ENCODE results near the gene FAM149A.

FAM149A gene

DNA sequence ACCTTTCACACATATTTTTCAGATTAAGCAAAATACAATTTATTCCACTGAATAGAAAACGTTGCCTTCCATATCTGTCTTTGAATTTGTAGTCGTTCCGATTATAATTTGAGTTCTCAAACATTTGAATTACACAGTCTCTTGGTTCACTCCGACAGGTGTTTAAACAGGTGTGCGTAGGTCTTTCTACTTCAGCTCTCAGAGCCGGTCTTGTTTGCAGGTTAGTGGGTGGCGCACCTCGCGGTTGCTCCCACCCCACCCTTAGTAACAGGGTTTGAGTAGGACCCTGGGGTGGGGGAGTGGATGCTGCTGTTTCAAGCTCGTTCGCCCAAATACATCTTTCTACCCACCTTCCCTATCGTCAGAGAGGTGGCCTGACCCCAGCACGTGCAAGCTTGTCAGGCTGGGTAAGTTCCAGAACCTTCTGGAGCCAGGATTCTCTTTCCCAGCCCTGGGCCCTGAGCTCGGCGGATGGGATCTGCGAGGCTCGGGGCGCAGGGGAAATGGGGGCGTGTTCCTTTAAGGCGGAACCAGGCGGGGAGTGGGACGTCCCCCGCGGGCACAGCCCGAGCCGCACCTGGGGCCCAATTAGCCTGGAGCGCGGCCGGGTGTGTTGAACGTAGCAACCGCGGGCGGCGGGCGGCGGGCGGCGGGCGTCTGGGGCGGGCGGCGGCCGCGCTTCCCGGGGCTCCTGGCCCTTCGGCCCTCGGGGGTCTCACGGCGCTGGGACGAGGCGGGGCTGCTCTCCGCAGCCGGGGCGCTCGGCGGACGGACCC lies at the start of gene FAM149A:
Gene FAM149A, plus strand, starts transcription at position 591 of the 776 bp plus-strand sequence.
- DNase-seq = no peak

GRCh38 chr4:186058253-186058979 lies 46.1 kb upstream of the FAM149A start:
- no peak for DNase-seq

- DNase-seq = no peak
Measured at GRCh38 chr4:186058980-186059316, 45.6 kb upstream of the FAM149A start.

DNA sequence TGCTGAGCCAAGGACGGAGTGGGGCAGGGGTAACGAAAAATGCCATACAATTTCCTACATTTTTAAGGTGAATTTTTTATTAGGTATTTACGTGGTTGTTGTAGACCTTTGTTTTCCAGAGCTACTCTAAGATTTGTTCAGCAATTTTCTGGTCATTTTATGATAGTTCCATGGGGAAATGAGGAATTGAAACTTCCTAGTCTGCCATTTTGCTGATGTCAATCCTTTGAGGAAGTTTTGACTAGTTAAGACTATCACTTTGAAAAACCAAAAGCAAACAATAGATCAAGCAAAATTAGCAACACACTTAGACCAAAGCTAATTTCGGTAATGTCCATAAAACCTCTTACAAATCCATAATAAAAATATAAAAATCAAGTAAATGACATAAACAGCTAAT lies 42.6 kb upstream of the FAM149A start:
- DNase-seq = no peak

- no peak for DNase-seq
Measured at GRCh38 chr4:186067757-186068385, 36.6 kb upstream of the FAM149A start.

DNA sequence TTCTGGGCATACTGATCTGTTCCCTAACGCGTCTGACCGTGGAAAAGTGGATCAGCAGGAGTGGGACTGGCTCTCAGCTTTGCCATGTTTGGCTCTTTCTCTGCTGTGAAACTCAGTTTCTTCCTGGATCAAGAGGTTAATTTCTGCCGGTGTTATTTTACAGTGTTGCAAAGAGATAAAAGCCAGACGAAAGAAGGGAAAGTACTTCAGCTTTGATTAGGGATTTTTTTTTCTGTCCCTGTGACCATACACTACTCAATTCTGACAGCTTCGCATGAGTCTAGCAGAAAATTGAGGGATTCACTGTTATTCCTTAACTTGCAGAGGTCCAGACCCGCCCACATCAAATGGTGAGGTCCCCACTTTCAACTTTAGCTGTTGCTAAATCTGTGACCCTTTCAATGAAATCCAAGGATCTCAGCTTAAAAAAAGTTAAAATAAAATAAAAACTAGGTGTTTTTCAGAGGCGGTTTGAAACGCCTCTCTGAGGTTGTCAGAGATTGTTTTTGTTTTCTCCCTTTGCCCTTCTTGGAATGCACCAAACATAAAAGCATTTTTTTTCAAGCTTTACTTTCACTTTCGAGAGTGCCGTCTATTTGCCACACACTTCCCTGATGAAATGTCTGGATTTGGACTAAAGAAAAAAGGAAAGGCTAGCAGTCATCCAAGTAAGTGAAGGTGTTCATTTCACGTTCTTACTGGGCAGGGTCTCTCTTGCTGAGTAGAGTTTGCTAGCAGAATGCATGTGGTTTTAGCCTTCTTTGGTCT lies 35.7 kb upstream of the FAM149A start, which contains the start of gene TLR3:
Gene TLR3, plus strand, starts transcription at position 576 of the 768 bp plus-strand sequence. CDS start 7,464 bp downstream, outside the sequence.
- DNase-seq = no peak

DNA sequence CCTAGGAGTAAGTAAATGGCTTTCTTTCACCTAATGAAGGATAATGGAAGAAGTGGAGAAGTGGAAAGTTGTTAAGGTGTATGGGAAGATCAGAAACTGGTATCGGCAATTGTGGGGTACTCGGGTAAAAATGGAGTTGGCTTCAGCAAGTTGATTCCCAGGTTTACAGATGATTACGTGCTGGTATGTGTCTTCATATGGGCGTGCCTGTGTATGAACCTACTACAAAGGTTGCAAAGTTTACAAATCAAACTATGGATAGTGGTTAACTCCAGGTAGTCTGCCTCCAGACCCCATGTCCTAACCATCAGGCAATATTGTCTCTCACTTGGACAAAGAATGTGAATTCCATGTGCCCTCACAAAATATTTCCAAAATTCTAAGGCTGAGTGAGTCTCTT lies 34.8 kb upstream of the FAM149A start:
- DNase-seq = no peak

GRCh38 chr4:186072516-186072915 lies 32.0 kb upstream of the FAM149A start:
- no peak for DNase-seq

- no peak for DNase-seq
Measured at GRCh38 chr4:186074189-186074588, 30.3 kb upstream of the FAM149A start.

DNA sequence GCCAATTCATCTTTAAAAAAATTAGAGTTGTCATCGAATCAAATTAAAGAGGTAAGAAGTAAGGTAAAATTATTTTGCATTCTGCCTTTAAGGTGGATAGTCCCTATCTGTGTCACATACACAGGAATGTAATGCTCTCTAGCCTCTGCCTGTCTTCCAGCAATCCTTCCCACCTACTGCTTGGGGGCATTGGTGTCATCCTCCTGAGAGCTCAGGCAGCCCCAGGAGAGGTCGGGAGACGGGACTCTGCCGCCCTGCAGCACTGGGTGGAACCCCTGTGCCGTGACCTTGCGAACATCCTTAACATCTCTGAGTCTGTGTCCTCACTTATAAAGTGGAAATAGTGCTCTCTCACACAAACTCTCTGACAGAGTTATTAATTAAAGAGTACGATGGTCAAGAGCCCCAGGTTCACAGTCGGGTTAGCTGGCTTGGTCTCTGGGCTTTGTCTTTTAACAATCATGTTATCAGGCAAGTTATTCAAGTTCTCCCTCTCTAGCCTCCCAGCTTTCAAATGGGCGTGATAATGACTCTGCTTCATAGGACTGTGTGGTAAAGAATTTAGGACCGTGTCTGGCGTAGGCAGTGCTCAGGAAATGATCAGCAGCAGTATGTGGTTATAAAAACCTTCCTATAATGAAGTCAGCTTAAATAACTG lies 25.4 kb upstream of the FAM149A start:
- no peak for DNase-seq

DNA sequence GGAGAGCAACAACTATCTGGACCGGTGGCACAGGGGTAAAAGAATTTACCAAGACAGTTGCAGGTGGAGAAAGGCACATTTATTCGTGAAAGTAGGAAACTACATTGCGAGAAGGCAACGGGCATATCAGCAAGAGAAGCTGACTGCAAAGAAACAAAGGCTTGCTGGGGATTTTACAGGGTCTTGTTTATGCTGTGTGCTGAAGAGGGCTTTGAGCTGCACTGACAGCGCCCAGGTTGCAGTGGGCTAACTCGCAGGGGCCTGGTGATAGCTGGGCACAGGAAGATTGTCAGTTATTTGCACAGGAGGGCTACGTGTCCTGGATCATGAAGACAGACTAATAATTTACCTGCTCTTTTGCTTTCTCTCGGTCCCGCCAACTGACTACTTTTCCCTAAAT lies 24.8 kb upstream of the FAM149A start:
- no peak for DNase-seq

DNA sequence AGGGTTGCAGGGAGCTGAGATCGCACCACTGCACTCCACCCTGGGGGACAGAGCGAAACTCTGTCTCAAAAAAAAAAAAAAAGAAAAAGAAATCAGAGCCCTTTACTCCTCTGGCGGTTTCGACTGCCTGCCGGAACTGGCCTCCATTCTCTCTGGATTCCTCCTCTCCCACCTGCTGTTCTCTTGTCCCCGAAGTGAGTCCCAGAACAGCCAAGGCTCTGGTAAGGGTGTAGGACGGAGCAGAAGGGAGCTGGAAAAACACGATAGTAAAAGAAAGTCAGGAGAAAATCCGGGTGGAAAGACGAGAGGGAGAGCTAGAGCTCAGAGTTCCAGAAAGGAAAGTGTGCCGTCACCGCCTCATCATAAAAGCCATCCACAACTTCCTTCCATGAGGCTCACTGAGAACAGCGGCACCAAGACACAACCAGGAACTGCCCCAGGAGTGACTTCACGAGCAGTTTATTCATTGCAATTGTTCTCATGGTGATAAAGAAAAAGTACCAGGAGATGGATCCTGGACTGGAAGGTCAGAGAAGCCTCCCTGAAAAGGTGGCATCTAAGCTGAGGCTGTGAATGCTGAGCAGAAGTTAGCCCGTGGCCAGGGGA lies 23.2 kb upstream of the FAM149A start:
- no peak for DNase-seq

GRCh38 chr4:186082221-186082620 lies 22.3 kb upstream of the FAM149A start:
- DNase-seq = no peak

DNA sequence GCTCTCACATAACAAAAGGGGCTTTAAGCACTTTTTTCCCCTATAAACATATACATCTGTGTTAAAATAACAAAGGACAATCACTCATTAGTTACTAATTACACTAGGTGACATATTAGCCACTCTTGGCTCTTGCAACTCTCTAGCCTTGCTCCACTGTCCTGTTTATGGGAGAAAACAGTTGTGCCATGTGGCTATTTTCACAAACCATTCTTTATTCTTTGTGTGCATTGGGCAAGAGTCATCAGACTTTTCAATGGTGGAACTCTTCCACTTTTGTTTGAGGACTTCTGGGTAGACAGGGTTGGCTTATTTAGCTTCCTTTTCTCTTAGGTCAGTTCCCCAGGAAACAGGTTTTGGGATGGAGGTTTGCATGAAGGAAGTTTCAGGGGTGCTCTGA lies 16.0 kb upstream of the FAM149A start:
- DNase-seq = no peak

GRCh38 chr4:186092296-186092695 lies 12.2 kb upstream of the FAM149A start:
- DNase-seq = no peak

DNA sequence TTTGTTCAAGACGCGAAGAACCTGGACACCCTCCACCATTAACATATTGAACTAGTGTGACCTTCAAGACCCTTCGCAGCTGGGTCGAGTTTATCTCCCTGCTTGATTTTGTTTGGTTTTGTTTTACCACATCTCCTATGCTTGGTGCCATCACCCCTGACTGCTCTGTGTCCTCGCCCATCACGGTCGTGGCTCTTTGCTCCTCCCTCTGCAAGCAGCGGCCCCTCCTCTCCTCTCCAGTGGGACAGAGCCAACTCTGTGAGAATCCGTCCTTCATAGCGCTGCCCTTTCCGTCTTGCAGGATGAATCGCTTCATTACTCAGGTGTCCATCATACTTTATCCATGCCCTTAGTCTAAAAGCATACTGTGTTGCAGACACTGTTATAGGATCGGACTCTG lies 9.1 kb upstream of the FAM149A start:
- DNase-seq = no peak

GRCh38 chr4:186096681-186097165 lies 7.8 kb upstream of the FAM149A start:
- DNase-seq = no peak

GRCh38 chr4:186097386-186097785 lies 7.1 kb upstream of the FAM149A start:
- no peak for DNase-seq

GRCh38 chr4:186102931-186103330 lies 1.6 kb upstream of the FAM149A start:
- no peak for DNase-seq

DNA sequence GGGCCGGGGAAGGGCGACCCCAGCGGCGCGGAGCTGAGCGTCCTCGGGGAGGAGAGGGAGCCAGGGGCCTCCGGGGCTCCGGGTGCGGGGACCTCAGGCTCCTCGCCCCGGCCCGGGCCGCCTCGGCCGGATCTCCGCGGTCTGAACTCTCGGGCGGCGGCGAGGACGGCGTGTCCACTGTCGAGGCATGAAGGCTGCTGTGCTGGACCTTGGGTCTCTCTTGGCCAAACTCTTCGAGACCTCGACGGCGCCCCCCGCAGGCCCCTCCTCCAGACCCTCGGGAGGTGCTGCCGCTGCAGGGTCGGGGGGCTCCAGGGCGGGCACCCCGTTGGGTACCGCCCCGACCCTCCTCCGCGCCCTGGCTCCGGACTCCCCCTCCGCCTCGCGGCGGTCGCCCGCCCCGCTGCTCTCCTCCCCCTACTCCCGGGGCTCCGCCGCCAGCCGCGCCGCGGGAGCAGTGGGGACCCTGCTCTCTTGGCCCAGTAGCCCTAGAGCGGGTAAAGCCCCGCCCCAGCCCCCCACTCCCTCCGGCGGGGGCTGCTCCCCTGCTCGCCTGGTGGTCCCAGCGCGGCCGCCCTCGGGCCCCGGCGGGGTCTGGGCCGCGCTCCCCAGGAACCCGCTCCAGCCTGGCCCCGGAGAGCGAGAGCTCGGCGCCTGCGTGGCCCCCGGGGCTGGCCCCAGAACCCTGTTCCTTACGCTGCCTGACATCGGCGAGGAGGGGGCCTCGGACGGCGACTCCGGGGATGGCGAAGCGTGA lies 564 bp downstream of the FAM149A start:
- no peak for DNase-seq

- no peak for DNase-seq
Measured at GRCh38 chr4:186105647-186106321, 1.3 kb downstream of the FAM149A start.

Measured in GOT3 (cell line).